ENCODE data around the gene MMGT1.
A peak's percentile ranks its signal among the peaks of the same experiment; 100 is the strongest.

The MMGT1 gene

DNA sequence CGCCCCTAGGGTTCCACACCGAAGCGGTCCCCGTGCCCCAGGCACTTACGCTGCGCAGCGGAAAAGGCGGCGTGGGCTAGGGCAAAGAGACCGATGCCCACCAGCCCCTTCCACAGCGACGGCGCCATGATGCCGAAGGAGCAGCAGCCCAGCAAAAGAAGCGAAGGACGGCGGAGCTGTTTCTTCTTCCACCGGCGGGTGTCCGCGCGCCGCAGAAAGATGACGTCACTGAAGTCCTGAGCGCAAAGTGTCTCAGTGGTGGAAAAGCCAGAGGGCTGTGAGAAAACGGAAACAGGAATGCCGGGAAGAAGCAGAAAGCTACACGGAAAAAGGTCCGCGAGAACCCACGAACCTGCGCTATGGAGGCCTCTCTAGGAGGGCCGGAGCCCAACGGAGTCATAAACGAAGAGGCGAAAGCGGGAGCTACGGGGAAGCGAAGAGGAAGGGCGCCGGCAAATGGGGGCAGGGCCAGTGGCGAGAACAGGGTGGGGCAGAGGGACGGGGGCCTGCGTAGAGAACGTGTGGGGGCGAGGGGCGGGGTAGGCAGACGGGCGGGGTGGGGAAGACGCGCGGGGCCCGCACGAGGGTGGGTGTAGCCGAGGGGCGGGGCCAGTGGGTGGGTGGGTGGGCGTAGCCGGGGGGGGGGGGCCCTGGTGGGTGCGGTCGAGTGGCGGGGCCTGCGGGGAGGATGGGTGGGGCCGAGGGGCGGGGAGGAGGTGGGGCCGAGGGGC is at the start of gene MMGT1:
Gene MMGT1 (minus strand): TSS at position 441 of the 731 bp plus-strand sequence. CDS start 313 bp downstream, at position 128.
- no peaks in the 10 kb centered on the region for H3K9me3 ChIP-seq (ENCODE audit: control insufficient read depth, insufficient read depth, low read depth, low read length)
- peak within 1 kb of the TSS; percentile 90 for H3K4me3 ChIP-seq (ENCODE audit: low read depth, low read length)
- ChIA-PET CTCF (interaction anchor here (0.6 to 1.0 kb wide), 3 partner anchors 70 to 295 kb away, joined by 3 to 6 read pairs (median 3); no protein-coding TSS in a partner anchor), POLR2A (interaction anchor here (0.6 to 0.9 kb wide), 4 partner anchors 11 to 180 kb away, joined by 3 to 12 read pairs (median 4); partner anchors contain the start of gene SLC9A6)
- peak within 1 kb of the TSS; percentile 90 for H3K27ac ChIP-seq (ENCODE audit: extremely low read depth, low read depth, low read length)
- no peaks in the 10 kb centered on the region for H3K4me1 ChIP-seq (ENCODE audit: control insufficient read depth, insufficient read depth, low read length)
- H3K36me3 ChIP-seq (ENCODE audit: control insufficient read depth in 2 of 2, insufficient read depth in 1 of 2, low read length in 2 of 2), result peaks cover 2 to 6% of the 10 kb centered on the region in 2 experiments; a peak in 2 of 3 replicates
- TF ChIP-seq ZNF324 (tag by site-specific recombination; IDR thresholded peaks at IDR 0.05) (peak; percentile 81; the same call in 1 of the 2 replicates), ZNF23 (tag by site-specific recombination; IDR thresholded peaks at IDR 0.05; ENCODE audit: borderline replicate concordance) (no peak), ZNF555 (tag by site-specific recombination; conservative IDR thresholded peaks at IDR 0.05) (no peak), ZNF624 (tag by site-specific recombination; IDR thresholded peaks at IDR 0.05) (no peak), ZNF529 (tag by site-specific recombination; IDR thresholded peaks at IDR 0.05; ENCODE audit: insufficient replicate concordance) (no peak), ZNF510 (tag by site-specific recombination; IDR thresholded peaks at IDR 0.05; ENCODE audit: insufficient replicate concordance) (no peak), ZNF660 (tag by site-specific recombination; IDR thresholded peaks at IDR 0.05) (0 out of 2 replicates have a peak, but pooled peaks have one; percentile 64), ZNF707 (tag by site-specific recombination; IDR thresholded peaks at IDR 0.05) (no peak), SCRT1 (tag by site-specific recombination; IDR thresholded peaks at IDR 0.05; ENCODE audit: borderline replicate concordance) (no peak), ZNF423 (tag by site-specific recombination; IDR thresholded peaks at IDR 0.05) (0 out of 2 replicates have a peak, but pooled peaks have one; percentile 15), ZNF248 (tag by site-specific recombination; IDR thresholded peaks at IDR 0.05) (no peak), TCF7L2 (IDR thresholded peaks at IDR 0.05; ENCODE audit: borderline replicate concordance, low read depth, low read length) (no peak)
- TF ChIP-seq, protein P1, sequence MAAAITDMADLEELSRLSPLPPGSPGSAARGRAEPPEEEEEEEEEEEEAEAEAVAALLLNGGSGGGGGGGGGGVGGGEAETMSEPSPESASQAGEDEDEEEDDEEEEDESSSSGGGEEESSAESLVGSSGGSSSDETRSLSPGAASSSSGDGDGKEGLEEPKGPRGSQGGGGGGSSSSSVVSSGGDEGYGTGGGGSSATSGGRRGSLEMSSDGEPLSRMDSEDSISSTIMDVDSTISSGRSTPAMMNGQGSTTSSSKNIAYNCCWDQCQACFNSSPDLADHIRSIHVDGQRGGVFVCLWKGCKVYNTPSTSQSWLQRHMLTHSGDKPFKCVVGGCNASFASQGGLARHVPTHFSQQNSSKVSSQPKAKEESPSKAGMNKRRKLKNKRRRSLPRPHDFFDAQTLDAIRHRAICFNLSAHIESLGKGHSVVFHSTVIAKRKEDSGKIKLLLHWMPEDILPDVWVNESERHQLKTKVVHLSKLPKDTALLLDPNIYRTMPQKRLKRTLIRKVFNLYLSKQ (tag by site-specific recombination; IDR thresholded peaks at IDR 0.05; ENCODE audit: borderline replicate concordance), result no peak
- TF ChIP-seq, protein P2, sequence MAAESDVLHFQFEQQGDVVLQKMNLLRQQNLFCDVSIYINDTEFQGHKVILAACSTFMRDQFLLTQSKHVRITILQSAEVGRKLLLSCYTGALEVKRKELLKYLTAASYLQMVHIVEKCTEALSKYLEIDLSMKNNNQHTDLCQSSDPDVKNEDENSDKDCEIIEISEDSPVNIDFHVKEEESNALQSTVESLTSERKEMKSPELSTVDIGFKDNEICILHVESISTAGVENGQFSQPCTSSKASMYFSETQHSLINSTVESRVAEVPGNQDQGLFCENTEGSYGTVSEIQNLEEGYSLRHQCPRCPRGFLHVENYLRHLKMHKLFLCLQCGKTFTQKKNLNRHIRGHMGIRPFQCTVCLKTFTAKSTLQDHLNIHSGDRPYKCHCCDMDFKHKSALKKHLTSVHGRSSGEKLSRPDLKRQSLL (tag by site-specific recombination; IDR thresholded peaks at IDR 0.05), result no peak
- TF ChIP-seq, protein P3, sequence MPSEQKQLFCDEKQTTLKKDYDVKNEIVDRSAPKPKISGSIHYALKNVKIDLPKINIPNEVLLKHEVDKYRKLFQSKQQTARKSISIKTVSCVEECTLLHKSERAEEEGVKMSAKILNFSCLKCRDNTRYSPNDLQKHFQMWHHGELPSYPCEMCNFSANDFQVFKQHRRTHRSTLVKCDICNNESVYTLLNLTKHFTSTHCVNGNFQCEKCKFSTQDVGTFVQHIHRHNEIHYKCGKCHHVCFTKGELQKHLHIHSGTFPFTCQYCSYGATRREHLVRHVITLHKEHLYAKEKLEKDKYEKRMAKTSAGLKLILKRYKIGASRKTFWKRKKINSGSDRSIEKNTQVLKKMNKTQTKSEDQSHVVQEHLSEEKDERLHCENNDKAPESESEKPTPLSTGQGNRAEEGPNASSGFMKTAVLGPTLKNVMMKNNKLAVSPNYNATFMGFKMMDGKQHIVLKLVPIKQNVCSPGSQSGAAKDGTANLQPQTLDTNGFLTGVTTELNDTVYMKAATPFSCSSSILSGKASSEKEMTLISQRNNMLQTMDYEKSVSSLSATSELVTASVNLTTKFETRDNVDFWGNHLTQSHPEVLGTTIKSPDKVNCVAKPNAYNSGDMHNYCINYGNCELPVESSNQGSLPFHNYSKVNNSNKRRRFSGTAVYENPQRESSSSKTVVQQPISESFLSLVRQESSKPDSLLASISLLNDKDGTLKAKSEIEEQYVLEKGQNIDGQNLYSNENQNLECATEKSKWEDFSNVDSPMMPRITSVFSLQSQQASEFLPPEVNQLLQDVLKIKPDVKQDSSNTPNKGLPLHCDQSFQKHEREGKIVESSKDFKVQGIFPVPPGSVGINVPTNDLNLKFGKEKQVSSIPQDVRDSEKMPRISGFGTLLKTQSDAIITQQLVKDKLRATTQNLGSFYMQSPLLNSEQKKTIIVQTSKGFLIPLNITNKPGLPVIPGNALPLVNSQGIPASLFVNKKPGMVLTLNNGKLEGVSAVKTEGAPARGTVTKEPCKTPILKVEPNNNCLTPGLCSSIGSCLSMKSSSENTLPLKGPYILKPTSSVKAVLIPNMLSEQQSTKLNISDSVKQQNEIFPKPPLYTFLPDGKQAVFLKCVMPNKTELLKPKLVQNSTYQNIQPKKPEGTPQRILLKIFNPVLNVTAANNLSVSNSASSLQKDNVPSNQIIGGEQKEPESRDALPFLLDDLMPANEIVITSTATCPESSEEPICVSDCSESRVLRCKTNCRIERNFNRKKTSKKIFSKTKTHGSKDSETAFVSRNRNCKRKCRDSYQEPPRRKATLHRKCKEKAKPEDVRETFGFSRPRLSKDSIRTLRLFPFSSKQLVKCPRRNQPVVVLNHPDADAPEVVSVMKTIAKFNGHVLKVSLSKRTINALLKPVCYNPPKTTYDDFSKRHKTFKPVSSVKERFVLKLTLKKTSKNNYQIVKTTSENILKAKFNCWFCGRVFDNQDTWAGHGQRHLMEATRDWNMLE (tag by site-specific recombination; conservative IDR thresholded peaks at IDR 0.05; ENCODE audit: low read depth), result 0 out of 2 replicates have a peak, but pooled peaks have one; percentile 13
- TF ChIP-seq, protein P4, sequence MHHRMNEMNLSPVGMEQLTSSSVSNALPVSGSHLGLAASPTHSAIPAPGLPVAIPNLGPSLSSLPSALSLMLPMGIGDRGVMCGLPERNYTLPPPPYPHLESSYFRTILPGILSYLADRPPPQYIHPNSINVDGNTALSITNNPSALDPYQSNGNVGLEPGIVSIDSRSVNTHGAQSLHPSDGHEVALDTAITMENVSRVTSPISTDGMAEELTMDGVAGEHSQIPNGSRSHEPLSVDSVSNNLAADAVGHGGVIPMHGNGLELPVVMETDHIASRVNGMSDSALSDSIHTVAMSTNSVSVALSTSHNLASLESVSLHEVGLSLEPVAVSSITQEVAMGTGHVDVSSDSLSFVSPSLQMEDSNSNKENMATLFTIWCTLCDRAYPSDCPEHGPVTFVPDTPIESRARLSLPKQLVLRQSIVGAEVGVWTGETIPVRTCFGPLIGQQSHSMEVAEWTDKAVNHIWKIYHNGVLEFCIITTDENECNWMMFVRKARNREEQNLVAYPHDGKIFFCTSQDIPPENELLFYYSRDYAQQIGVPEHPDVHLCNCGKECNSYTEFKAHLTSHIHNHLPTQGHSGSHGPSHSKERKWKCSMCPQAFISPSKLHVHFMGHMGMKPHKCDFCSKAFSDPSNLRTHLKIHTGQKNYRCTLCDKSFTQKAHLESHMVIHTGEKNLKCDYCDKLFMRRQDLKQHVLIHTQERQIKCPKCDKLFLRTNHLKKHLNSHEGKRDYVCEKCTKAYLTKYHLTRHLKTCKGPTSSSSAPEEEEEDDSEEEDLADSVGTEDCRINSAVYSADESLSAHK (tag by site-specific recombination; IDR thresholded peaks at IDR 0.05), result peak; percentile 78
- TF ChIP-seq, protein P5, sequence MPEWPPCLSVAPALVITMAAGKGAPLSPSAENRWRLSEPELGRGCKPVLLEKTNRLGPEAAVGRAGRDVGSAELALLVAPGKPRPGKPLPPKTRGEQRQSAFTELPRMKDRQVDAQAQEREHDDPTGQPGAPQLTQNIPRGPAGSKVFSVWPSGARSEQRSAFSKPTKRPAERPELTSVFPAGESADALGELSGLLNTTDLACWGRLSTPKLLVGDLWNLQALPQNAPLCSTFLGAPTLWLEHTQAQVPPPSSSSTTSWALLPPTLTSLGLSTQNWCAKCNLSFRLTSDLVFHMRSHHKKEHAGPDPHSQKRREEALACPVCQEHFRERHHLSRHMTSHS (tag by site-specific recombination; IDR thresholded peaks at IDR 0.05), result no peak
- TF ChIP-seq, protein P6, sequence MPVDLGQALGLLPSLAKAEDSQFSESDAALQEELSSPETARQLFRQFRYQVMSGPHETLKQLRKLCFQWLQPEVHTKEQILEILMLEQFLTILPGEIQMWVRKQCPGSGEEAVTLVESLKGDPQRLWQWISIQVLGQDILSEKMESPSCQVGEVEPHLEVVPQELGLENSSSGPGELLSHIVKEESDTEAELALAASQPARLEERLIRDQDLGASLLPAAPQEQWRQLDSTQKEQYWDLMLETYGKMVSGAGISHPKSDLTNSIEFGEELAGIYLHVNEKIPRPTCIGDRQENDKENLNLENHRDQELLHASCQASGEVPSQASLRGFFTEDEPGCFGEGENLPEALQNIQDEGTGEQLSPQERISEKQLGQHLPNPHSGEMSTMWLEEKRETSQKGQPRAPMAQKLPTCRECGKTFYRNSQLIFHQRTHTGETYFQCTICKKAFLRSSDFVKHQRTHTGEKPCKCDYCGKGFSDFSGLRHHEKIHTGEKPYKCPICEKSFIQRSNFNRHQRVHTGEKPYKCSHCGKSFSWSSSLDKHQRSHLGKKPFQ (tag by site-specific recombination; IDR thresholded peaks at IDR 0.05), result no peak
- TF ChIP-seq, protein P7, sequence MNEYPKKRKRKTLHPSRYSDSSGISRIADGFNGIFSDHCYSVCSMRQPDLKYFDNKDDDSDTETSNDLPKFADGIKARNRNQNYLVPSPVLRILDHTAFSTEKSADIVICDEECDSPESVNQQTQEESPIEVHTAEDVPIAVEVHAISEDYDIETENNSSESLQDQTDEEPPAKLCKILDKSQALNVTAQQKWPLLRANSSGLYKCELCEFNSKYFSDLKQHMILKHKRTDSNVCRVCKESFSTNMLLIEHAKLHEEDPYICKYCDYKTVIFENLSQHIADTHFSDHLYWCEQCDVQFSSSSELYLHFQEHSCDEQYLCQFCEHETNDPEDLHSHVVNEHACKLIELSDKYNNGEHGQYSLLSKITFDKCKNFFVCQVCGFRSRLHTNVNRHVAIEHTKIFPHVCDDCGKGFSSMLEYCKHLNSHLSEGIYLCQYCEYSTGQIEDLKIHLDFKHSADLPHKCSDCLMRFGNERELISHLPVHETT (tag by site-specific recombination; IDR thresholded peaks at IDR 0.05), result peak; percentile 81
- TF ChIP-seq, protein P8, sequence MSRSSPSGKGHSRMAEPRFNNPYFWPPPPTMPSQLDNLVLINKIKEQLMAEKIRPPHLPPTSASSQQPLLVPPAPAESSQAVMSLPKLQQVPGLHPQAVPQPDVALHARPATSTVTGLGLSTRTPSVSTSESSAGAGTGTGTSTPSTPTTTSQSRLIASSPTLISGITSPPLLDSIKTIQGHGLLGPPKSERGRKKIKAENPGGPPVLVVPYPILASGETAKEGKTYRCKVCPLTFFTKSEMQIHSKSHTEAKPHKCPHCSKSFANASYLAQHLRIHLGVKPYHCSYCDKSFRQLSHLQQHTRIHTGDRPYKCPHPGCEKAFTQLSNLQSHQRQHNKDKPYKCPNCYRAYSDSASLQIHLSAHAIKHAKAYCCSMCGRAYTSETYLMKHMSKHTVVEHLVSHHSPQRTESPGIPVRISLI (tag by site-specific recombination; IDR thresholded peaks at IDR 0.05), result no peak
